Epithelial cell of esophagus (primary cell): Measurements from ENCODE around the gene GSC2.

Experiments used
- DNase-seq: peaks from one replicate; pipeline ENCODE4 v3.0.0; 2010; ENCODE audit warnings: low read depth
- H3K4me3 ChIP-seq: 2 replicates; pipeline ENCODE4 v1.5.1; 2011; ENCODE audit warnings: mild to moderate bottlenecking, low read length, control low read depth
- TF ChIP-seq, protein P1 (sequence below): IDR thresholded peaks from 2 replicates; pipeline ENCODE4 v1.5.1; 2011; ENCODE audit warnings: low read depth, mild to moderate bottlenecking, low read length, control low read depth, inconsistent platforms; ENCODE audit not compliant: insufficient read depth; ENCODE audit errors: missing control alignments

GSC2 gene

DNA sequence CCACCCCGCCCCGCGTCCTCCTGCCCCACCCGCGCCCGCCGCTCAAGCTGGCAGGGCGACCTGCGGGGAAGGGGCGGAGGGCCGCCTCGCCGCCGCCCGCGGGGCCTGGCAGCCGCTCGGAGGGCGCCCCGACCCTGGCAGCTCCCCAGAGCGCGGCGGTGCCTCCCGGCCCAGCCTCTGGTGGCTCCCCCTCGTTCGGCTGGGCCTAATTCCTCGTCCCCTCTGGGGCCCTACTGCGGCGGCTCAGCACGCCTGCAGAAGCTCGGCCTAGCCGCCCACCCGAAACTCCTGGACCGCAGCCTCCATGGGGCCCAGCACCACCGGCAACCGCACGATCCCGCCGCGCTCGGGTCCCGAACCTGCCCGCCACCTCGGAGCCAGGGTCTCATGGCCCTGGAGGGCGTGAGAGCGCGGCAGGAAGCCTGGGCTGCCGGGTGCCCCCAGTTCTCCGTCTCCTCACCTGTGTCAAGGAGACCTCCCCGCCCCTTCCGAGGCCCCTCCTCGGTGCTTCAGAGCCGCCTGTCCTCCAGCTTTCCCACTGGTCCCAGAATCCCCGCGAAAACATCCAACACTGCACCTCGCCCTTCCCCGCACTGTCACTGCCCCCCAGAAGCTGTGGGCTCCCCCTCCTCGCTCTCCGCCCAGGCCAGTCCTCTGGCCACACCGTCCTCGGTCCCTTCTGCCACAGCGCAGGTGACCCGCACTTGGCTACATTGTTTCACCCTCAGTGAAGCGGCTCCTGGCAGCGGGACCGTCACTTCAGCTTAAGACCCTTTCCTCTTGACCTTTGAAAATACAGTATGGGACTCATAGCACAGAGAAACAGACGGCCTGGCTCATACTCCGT is 613 bp upstream of the GSC2 start:
- TF ChIP-seq, protein P1, sequence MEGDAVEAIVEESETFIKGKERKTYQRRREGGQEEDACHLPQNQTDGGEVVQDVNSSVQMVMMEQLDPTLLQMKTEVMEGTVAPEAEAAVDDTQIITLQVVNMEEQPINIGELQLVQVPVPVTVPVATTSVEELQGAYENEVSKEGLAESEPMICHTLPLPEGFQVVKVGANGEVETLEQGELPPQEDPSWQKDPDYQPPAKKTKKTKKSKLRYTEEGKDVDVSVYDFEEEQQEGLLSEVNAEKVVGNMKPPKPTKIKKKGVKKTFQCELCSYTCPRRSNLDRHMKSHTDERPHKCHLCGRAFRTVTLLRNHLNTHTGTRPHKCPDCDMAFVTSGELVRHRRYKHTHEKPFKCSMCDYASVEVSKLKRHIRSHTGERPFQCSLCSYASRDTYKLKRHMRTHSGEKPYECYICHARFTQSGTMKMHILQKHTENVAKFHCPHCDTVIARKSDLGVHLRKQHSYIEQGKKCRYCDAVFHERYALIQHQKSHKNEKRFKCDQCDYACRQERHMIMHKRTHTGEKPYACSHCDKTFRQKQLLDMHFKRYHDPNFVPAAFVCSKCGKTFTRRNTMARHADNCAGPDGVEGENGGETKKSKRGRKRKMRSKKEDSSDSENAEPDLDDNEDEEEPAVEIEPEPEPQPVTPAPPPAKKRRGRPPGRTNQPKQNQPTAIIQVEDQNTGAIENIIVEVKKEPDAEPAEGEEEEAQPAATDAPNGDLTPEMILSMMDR = no peak
- no peak overlapping the region for H3K4me3 ChIP-seq
- DNase-seq = no peak

DNA sequence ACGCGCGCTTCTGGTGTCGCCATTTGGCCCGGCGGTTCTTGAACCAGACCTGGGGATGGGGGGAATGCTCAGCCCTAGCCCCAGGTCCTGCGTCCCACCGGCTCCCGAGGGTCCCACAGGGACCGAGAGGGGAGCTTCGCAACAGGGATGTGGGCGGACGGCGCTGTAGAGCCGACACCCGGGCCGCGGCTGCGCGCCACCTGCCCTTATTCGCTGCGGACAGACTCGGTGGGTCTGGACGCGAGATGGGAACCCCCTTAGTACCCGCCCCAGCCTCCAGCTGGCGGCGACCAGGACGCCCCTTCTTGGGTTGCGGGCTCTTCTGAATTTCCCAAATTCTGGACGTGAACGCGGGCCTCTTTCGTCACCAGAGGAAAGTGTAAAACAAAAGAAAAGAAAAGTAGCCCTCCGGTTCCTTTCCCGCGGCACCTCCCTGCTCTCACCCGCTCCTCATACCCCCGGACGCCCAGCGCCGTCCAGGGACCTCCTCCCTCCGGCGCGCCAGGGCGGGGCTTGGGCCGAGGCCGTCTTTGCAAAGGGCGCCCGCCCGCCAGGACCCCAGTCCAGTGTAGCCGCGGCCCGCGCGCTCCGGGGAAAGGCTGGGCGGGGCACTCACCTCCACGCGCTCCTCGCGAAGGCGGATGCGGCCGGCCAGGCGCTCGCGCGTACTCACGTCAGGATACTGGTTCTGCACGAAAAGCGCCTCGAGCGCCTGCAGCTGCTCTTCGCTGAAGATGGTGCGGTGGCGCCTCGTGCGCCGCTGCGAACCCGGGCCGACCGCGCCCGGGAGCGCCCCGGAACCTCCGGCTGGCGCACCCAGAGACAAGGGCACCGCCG is 827 bp downstream of the GSC2 start:
- TF ChIP-seq, protein P1 = no peak
- H3K4me3 ChIP-seq = no peak overlapping the region
- peak; percentile 67 for DNase-seq

DNA sequence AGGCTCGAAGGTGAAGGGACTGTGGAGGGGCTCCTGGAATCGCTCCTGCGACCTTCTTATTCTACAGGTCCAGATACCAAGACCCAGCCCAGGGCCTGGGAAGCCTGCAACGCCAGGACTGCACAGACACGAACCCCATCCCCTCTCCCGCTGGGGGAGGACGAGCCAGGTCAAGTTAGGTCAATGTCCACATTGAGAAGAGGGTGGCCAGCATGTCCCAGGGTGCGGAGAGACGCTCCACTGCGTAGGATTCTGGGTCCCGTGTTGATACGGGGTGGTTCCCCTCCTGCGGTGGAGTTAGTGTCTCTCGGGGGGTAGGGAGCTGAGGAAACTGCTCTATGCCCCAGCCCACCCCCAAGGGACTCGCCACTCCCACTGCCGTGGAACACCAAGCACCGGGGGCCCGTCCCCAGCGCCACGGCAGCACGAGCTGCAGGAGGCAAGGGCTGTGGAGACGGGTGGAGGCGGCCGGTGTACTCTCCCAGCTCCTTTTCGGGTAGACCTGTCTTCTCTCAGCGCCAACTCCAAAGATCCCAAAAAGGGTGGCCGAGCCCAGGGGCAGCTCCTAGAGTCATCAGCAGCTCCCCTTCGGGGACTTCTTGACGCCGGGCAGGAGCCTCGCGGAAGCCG is 1.6 kb downstream of the GSC2 start:
- no peak for DNase-seq
- no peak overlapping the region for H3K4me3 ChIP-seq

DNA sequence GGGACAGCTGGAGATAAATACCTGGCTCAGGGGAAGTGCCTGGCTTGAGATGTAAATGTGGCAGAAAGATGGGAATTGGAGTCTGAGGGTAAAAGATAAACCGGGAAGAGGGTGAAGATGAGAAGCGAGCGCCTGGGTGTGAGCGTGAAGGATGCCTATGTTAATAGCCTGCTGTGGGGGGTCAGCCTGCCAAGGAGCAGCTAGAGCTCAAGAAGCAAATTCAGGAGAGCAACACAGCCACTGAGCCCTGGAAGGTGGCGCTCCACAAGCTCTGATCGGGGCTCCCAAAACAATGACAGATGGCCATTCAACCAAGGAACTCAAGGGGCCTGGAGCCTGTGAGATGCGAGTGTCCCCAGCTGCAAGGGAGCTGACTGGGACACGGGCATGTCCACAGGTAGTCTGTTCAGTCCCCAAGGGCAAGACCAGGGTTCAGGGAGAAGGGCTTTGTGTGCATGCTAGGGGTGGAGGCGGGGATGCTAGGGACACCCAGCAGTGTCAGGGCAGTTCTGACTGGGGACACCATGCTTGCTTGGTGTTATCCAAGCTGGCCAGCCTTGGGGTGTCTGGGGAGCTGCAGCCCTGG is 2.8 kb downstream of the GSC2 start:
- TF ChIP-seq, protein P1 = no peak
- DNase-seq = no peak
- H3K4me3 ChIP-seq = no peak overlapping the region

More for the DNA sequence above, 1.6 kb downstream of the GSC2 start:
- TF ChIP-seq, protein P1 = no peak

DNA sequence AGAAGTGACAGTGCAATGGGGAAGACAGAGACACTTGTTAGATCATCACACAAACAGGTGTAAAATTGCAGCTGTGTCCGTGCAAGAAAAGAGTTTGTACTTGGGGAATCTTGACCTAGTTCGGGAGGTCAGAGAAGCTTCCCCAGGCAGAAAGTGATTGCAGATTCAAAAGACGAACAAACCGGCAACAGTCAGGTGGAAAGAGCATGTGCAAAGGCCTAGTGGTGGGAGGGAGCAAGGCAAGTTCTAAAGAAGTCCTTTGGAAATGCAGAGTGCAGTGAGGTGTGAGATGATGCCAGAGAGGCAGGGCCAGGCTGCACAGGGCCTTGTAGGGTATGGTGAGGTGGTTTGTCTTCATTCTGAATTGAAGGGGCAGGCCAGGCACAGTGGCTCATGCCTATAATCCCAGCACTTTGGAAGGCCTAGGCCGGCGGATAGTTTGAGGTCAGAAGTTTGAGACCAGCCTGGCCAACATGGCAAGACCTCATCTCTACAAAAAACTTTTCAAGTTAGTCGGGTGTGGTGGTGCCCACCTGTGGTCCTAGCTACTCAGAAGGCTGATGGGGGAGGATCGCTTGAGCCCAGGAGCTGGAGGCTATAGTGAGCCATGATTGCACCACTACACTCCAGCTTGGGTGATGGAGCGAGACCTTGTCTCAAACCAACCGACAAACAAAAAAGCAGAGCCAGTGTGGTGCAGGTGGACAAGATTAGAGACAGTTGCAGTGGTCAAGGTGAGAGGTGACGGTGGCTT is 3.7 kb downstream of the GSC2 start:
- DNase-seq = no peak
- H3K4me3 ChIP-seq = no peak overlapping the region
- TF ChIP-seq, protein P1 = no peak

DNA sequence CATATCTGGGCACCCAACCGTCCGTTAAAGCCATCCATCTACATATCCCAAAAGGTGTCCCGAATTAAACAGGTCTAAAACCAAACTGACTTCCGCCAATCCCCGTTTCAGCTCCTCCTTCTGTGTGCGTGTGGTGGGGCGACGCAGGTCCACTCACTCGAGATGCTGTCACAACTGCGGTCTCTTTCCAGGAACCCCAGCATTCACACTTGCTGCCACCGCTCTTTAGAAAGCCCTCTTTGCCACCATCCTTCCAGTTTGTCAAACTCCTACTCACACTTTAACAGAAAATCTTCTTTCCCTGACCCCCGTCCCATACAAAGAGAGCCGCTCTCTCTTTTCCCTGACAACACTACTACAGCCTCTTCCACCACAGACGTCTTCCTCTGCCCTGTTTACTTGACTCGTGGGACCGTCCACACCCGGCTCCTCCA is 6.1 kb downstream of the GSC2 start:
- H3K4me3 ChIP-seq = peak overlapping the region; percentile 99
- TF ChIP-seq, protein P1 = no peak
- peak; percentile 42 for DNase-seq
